HepG2 (cell line): ENCODE measurements around the gene FRMD8. TPM values are rescaled to one million over a fixed set of nuclear protein-coding genes. Genes with fewer than 3 reads are reported as not detected.

Experiments
- AKAP8 ChIP-seq: sonication (generic); formaldehyde crosslinking; IDR thresholded peaks from 2 replicates; pipeline ENCODE4 v1.5.1; 2020; ENCODE audit warnings: mild to moderate bottlenecking, missing genetic modification reagents
- CAMTA2 ChIP-seq: sonication (generic); formaldehyde crosslinking; IDR thresholded peaks from 2 replicates; pipeline ENCODE4 v1.4.0; 2020; ENCODE audit warnings: mild to moderate bottlenecking, missing genetic modification reagents, borderline replicate concordance
- FOXK1 ChIP-seq: sonication (generic); formaldehyde crosslinking; IDR thresholded peaks from 2 replicates; pipeline ENCODE4 v1.4.0; 2020; ENCODE audit warnings: low read depth, missing genetic modification reagents, borderline replicate concordance
- FOXP1 ChIP-seq, 2 experiments: fragments of 450-650 bp in 1 of 2; IDR thresholded peaks; 2 replicates each; pipeline ENCODE4 v1.6.1; 2017 to 2018; ENCODE audit warnings: antibody characterized with exemption in 1 of 2
- IRX3 ChIP-seq: sonication (generic); formaldehyde crosslinking; IDR thresholded peaks from 2 replicates; pipeline ENCODE4 v1.8.1; 2023; ENCODE audit warnings: mild to moderate bottlenecking, low read depth, missing genetic modification reagents, borderline replicate concordance
- MAFF ChIP-seq: IDR thresholded peaks from 2 replicates; pipeline ENCODE4 v1.6.1; 2011; ENCODE audit warnings: low read depth, low read length, improper control_type of control experiment
- MEF2D ChIP-seq: sonication (generic); formaldehyde crosslinking; IDR thresholded peaks from 2 replicates; pipeline ENCODE4 v1.5.1; 2020; ENCODE audit warnings: mild to moderate bottlenecking, missing genetic modification reagents
- MTF1 ChIP-seq: sonication (generic); formaldehyde crosslinking; IDR thresholded peaks from 2 replicates; pipeline ENCODE4 v1.5.0; 2020; ENCODE audit warnings: missing genetic modification reagents
- SRSF1 ChIP-seq: fragments of 200-400 bp; formaldehyde crosslinking; optimal IDR thresholded peaks from 2 replicates; pipeline ENCODE3; 2017; ENCODE audit warnings: mild to moderate bottlenecking, low read depth, low read length, moderate library complexity
- ZBTB7A ChIP-seq: sonication (generic); formaldehyde crosslinking; IDR thresholded peaks from 2 replicates; pipeline ENCODE4 v1.8.0; 2022; ENCODE audit warnings: mild to moderate bottlenecking, missing genetic modification reagents
- ZFAT ChIP-seq: sonication (generic); formaldehyde crosslinking; conservative IDR thresholded peaks from 2 replicates; pipeline ENCODE4 v1.8.1; 2023; ENCODE audit warnings: missing genetic modification reagents, inconsistent platforms
- ZNF205 ChIP-seq: IDR thresholded peaks from 2 replicates; pipeline ENCODE4 v1.6.1; 2018; ENCODE audit warnings: missing biosample characterization, missing genetic modification reagents
- ZNF567 ChIP-seq: sonication (generic); formaldehyde crosslinking; IDR thresholded peaks from 2 replicates; pipeline ENCODE4 v1.8.1; 2023; ENCODE audit warnings: mild to moderate bottlenecking, missing genetic modification reagents, borderline replicate concordance
- ZNF713 ChIP-seq: sonication (generic); formaldehyde crosslinking; IDR thresholded peaks from 2 replicates; pipeline ENCODE4 v1.4.0; 2020; ENCODE audit warnings: mild to moderate bottlenecking, missing genetic modification reagents
- ZNF891 ChIP-seq: sonication (generic); formaldehyde crosslinking; IDR thresholded peaks from 2 replicates; pipeline ENCODE4 v1.5.0; 2020; ENCODE audit warnings: mild to moderate bottlenecking, missing genetic modification reagents
- polyA plus RNA-seq, 8 experiments: library from polyadenylated mRNA; depleted of rRNA in 3 of 8; stranded (reverse) in 7 of 8; unstranded in 1 of 8; fragments of >200 nt; fragmentation: Illumina TruSeq in 4 of 8; extraction: Trizol in 4 of 8; gene quantifications; 2 replicates each; pipeline versions ENCODE4 v1.2.1 to v1.2.3, GENCODE V29; 2011 to 2016; ENCODE audit warnings: low read depth in 4 of 8, missing spikeins in 1 of 8, mixed read lengths in 1 of 8; ENCODE audit not compliant: insufficient read depth in 1 of 8
- total RNA-seq, 5 experiments: library from RNA; depleted of rRNA; stranded (reverse); fragments of >200 nt; fragmentation: Illumina TruSeq; extraction: Trizol; gene quantifications; 2 replicates each; pipeline ENCODE4 v1.2.3, GENCODE V29; 2016; ENCODE audit warnings: low read depth in 1 of 5
- TF ChIP-seq, protein P1 (sequence below), 2 experiments: IDR thresholded peaks; 2 replicates each; pipeline ENCODE4 v1.6.1; 2011 to 2012; ENCODE audit warnings: low read length in 2 of 2, borderline replicate concordance in 1 of 2, low read depth in 1 of 2, mild to moderate bottlenecking in 1 of 2, moderate library complexity in 1 of 2
- TF ChIP-seq, protein P2 (sequence below): sonication (generic); formaldehyde crosslinking; IDR thresholded peaks from 2 replicates; pipeline ENCODE4 v1.5.0; 2020; ENCODE audit warnings: mild to moderate bottlenecking, missing genetic modification reagents, moderate library complexity
- TF ChIP-seq, protein P3 (sequence below): sonication (generic); formaldehyde crosslinking; IDR thresholded peaks from 2 replicates; pipeline ENCODE4 v1.5.1; 2020; ENCODE audit warnings: mild to moderate bottlenecking, moderate library complexity, missing genetic modification reagents
- TF ChIP-seq, protein P4 (sequence below): IDR thresholded peaks from 2 replicates; pipeline ENCODE4 v1.6.1; 2016; ENCODE audit warnings: missing biosample characterization, missing genetic modification reagents, low read depth

FRMD8 gene
- total and polyA plus RNA-seq, 2 of the 13 experiments (the other 11 are each of a cell fraction or from before 2014, with no cell fraction given): 5.8 to 20.6 TPM

DNA sequence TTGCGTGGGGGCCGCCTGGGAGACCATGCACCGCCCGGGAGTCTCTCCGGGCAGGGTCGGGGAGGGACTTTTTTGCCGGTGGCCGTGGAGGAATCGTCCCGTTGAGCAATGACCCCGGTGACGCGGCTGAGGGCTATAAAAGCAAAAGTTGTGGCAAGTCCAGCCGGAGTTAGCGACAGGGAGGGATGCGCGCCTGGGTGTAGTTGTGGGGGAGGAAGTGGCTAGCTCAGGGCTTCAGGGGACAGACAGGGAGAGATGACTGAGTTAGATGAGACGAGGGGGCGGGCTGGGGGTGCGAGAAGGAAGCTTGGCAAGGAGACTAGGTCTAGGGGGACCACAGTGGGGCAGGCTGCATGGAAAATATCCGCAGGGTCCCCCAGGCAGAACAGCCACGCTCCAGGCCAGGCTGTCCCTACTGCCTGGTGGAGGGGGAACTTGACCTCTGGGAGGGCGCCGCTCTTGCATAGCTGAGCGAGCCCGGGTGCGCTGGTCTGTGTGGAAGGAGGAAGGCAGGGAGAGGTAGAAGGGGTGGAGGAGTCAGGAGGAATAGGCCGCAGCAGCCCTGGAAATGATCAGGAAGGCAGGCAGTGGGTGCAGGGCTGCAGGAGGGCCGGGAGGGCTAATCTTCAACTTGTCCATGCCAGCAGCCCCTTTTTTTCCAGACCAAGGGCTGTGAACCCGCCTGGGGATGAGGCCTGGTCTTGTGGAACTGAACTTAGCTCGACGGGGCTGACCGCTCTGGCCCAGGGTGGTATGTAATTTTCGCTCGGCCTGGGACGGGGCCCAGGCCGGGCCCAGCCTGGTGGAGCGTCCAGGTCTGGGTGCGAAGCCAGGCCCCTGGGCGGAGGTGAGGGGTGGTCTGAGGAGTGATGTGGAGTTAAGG lies 36.4 kb downstream of the FRMD8 start, which contains the start of gene NEAT1 (continued):
- TF ChIP-seq, protein P1, sequence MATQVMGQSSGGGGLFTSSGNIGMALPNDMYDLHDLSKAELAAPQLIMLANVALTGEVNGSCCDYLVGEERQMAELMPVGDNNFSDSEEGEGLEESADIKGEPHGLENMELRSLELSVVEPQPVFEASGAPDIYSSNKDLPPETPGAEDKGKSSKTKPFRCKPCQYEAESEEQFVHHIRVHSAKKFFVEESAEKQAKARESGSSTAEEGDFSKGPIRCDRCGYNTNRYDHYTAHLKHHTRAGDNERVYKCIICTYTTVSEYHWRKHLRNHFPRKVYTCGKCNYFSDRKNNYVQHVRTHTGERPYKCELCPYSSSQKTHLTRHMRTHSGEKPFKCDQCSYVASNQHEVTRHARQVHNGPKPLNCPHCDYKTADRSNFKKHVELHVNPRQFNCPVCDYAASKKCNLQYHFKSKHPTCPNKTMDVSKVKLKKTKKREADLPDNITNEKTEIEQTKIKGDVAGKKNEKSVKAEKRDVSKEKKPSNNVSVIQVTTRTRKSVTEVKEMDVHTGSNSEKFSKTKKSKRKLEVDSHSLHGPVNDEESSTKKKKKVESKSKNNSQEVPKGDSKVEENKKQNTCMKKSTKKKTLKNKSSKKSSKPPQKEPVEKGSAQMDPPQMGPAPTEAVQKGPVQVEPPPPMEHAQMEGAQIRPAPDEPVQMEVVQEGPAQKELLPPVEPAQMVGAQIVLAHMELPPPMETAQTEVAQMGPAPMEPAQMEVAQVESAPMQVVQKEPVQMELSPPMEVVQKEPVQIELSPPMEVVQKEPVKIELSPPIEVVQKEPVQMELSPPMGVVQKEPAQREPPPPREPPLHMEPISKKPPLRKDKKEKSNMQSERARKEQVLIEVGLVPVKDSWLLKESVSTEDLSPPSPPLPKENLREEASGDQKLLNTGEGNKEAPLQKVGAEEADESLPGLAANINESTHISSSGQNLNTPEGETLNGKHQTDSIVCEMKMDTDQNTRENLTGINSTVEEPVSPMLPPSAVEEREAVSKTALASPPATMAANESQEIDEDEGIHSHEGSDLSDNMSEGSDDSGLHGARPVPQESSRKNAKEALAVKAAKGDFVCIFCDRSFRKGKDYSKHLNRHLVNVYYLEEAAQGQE (IDR thresholded peaks at IDR 0.05; ENCODE audit: borderline replicate concordance in 1 of 2, low read depth in 1 of 2, low read length in 2 of 2): peak in 1 of 2 experiments; percentile 83; a peak in 2 of 4 replicates
- TF ChIP-seq CAMTA2 (CRISPR knock-in tag) (no peak), MAFF (peak; percentile 50; the same call in 1 of the 2 replicates), ZFAT (CRISPR knock-in tag) (no peak), MTF1 (CRISPR knock-in tag) (peak; percentile 57; the same call in 1 of the 2 replicates), ZBTB7A (CRISPR knock-in tag) (peak; percentile 67), SRSF1 (peak; percentile 95), AKAP8 (CRISPR knock-in tag) (no peak; the same call in 1 of the 2 replicates), MEF2D (CRISPR knock-in tag) (no peak), FOXP1 (IDR thresholded peaks at IDR 0.05) (0 out of 2 replicates have a peak, but pooled peaks have one; percentile 31), FOXP1 (CRISPR knock-in tag; IDR thresholded peaks at IDR 0.05) (peak; percentile 48), ZNF891 (CRISPR knock-in tag) (no peak), IRX3 (peak; percentile 61; the same call in 1 of the 2 replicates), ZNF567 (CRISPR knock-in tag) (no peak), FOXK1 (no peak), ZNF713 (no peak), ZNF205 (CRISPR knock-in tag) (peak; percentile 44)
- TF ChIP-seq, protein P2, sequence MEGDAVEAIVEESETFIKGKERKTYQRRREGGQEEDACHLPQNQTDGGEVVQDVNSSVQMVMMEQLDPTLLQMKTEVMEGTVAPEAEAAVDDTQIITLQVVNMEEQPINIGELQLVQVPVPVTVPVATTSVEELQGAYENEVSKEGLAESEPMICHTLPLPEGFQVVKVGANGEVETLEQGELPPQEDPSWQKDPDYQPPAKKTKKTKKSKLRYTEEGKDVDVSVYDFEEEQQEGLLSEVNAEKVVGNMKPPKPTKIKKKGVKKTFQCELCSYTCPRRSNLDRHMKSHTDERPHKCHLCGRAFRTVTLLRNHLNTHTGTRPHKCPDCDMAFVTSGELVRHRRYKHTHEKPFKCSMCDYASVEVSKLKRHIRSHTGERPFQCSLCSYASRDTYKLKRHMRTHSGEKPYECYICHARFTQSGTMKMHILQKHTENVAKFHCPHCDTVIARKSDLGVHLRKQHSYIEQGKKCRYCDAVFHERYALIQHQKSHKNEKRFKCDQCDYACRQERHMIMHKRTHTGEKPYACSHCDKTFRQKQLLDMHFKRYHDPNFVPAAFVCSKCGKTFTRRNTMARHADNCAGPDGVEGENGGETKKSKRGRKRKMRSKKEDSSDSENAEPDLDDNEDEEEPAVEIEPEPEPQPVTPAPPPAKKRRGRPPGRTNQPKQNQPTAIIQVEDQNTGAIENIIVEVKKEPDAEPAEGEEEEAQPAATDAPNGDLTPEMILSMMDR (CRISPR knock-in tag): no peak; the same call in 1 of the 2 replicates
- TF ChIP-seq, protein P3, sequence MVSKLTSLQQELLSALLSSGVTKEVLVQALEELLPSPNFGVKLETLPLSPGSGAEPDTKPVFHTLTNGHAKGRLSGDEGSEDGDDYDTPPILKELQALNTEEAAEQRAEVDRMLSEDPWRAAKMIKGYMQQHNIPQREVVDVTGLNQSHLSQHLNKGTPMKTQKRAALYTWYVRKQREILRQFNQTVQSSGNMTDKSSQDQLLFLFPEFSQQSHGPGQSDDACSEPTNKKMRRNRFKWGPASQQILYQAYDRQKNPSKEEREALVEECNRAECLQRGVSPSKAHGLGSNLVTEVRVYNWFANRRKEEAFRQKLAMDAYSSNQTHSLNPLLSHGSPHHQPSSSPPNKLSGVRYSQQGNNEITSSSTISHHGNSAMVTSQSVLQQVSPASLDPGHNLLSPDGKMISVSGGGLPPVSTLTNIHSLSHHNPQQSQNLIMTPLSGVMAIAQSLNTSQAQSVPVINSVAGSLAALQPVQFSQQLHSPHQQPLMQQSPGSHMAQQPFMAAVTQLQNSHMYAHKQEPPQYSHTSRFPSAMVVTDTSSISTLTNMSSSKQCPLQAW (CRISPR knock-in tag): no peak; the same call in 1 of the 2 replicates
- TF ChIP-seq, protein P4, sequence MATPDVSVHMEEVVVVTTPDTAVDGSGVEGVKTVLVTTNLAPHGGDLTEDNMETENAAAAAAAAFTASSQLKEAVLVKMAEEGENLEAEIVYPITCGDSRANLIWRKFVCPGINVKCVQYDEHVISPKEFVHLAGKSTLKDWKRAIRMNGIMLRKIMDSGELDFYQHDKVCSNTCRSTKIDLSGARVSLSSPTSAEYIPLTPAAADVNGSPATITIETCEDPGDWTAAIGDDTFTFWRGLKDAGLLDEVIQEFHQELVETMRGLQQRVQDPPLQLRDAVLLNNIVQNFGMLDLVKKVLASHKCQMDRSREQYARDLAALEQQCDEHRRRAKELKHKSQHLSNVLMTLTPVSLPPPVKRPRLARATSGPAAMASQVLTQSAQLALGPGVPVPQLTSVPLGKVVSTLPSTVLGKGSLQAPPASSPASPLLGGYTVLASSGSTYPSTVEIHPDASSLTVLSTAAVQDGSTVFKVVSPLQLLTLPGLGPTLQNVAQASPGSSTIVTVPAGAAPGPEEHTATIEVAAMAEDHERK (CRISPR knock-in tag): no peak
